Endothelial cell of umbilical vein (primary cell): ENCODE measurements around the gene VAV3. TPM values are rescaled to one million over a fixed set of nuclear protein-coding genes. Genes with fewer than 3 reads are reported as not detected.

Source experiments
- BruUV-seq: library from RNA; stranded (reverse); fragments of 400-500 nt; replicated peaks from 2 replicates; lab custom pipeline; 2021; lab: Mats Ljungman, UMichigan
- CTCF ChIA-PET: fragments of 300-600, 350-600 bp; sonication (Branson Sonifier 250); formaldehyde crosslinking; loops from one replicate; lab custom pipeline; 2021; ENCODE audit warnings: antibody characterized with exemption, inconsistent platforms; lab: Charles Lee
- POLR2A ChIA-PET: fragments of 300-600, 350-600 bp; sonication (Branson Sonifier 250); formaldehyde crosslinking; loops from one replicate; lab custom pipeline; 2021; ENCODE audit warnings: antibody characterized with exemption, inconsistent platforms; lab: Charles Lee
- DNase-seq: peaks from one replicate; pipeline ENCODE4 v3.0.0-alpha.2; 2011; ENCODE audit warnings: low read depth, low spot score
- FAIRE-seq: peaks from 2 replicates; lab custom pipeline; 2011; peaks lifted over from hg19 to GRCh38; lab: Jason Lieb, UNC
- H2AFZ ChIP-seq: 2 replicates; pipeline ENCODE4 v1.6.0; 2012; ENCODE audit warnings: low read depth, low read length, control low read depth, inconsistent platforms
- H3K27ac ChIP-seq: 2 replicates; pipeline ENCODE4 v1.5.1; 2011; ENCODE audit warnings: low read depth, mild to moderate bottlenecking, control low read depth, low read length, moderate library complexity; ENCODE audit not compliant: insufficient read depth
- H3K27me3 ChIP-seq, 2 experiments: 2 replicates each; pipeline versions ENCODE4 v1.6.0 to v1.6.1; 2011; ENCODE audit warnings: low read length in 2 of 2, mixed read lengths in 1 of 2; ENCODE audit not compliant: control insufficient read depth in 2 of 2, insufficient read depth in 2 of 2
- H3K36me3 ChIP-seq, 2 experiments: 2 replicates in 1 of 2; 3 replicates in 1 of 2; pipeline ENCODE4 v1.5.1; 2011; ENCODE audit warnings: low read length in 2 of 2, mild to moderate bottlenecking in 1 of 2, moderate library complexity in 1 of 2; ENCODE audit not compliant: control insufficient read depth in 2 of 2, insufficient read depth in 2 of 2; ENCODE audit errors: extremely low read depth in 1 of 2
- H3K4me1 ChIP-seq: 3 replicates; pipeline ENCODE4 v1.5.1; 2011; ENCODE audit warnings: mild to moderate bottlenecking, low read length; ENCODE audit not compliant: control insufficient read depth, insufficient read depth; ENCODE audit errors: extremely low read depth
- H3K4me2 ChIP-seq: 2 replicates; pipeline ENCODE4 v1.6.1; 2011; ENCODE audit warnings: low read length, control low read depth, mixed read lengths; ENCODE audit not compliant: insufficient read depth
- H3K4me3 ChIP-seq, 3 experiments: fragments of 200-600 bp in 1 of 3; sonication (generic), shearing (Covaris generic) in 1 of 3; replicated peaks in 1 of 3; 2 replicates each; pipeline ENCODE4 v1.5.1; 2011 to 2016; ENCODE audit warnings: control low read depth in 3 of 3, low read length in 3 of 3, mild to moderate bottlenecking in 2 of 3, inconsistent platforms in 1 of 3, low read depth in 1 of 3, moderate library complexity in 1 of 3; ENCODE audit not compliant: insufficient read depth in 1 of 3
- H3K79me2 ChIP-seq: 2 replicates; pipeline ENCODE4 v1.6.0; 2012; ENCODE audit warnings: low read length, inconsistent platforms; ENCODE audit not compliant: control insufficient read depth, insufficient read depth
- H3K9ac ChIP-seq: replicated peaks from 2 replicates; pipeline ENCODE3; 2011; ENCODE audit warnings: low read length, control low read depth; ENCODE audit not compliant: insufficient read depth; ENCODE audit errors: extremely low read depth
- H3K9me1 ChIP-seq: replicated peaks from 3 replicates; pipeline ENCODE4 v1.6.0; 2011; ENCODE audit warnings: mild to moderate bottlenecking, low read length; ENCODE audit not compliant: control insufficient read depth, insufficient read depth; ENCODE audit errors: extremely low read depth
- H3K9me3 ChIP-seq: replicated peaks from 2 replicates; pipeline ENCODE4 v1.5.1; 2012; ENCODE audit warnings: low read length, inconsistent platforms; ENCODE audit not compliant: control insufficient read depth, insufficient read depth
- H4K20me1 ChIP-seq: replicated peaks from 2 replicates; pipeline ENCODE3; 2011; ENCODE audit warnings: mild to moderate bottlenecking, low read length; ENCODE audit not compliant: control insufficient read depth, insufficient read depth; ENCODE audit errors: extremely low read depth
- CTCF ChIP-seq, 2 donors: IDR thresholded peaks; 1 replicate in 1 of 2; 2 replicates in 1 of 2; pipeline ENCODE4 v1.5.1; 2011; ENCODE audit warnings: low read length in 2 of 2, mild to moderate bottlenecking in 2 of 2, moderate library complexity in 2 of 2, control low read depth in 1 of 2, inconsistent platforms in 1 of 2, low read depth in 1 of 2; ENCODE audit not compliant: insufficient read depth in 1 of 2; ENCODE audit errors: extremely low read depth in 1 of 2
- EZH2 ChIP-seq: IDR thresholded peaks from 2 replicates; pipeline ENCODE4 v1.6.1; 2012; ENCODE audit warnings: borderline replicate concordance, low read depth, mild to moderate bottlenecking, moderate library complexity, low read length, inconsistent platforms; ENCODE audit not compliant: severe bottlenecking
- FOS ChIP-seq: IDR thresholded peaks from 2 replicates; pipeline ENCODE4 v1.6.1; 2011; ENCODE audit warnings: mild to moderate bottlenecking, low read length, moderate library complexity, borderline replicate concordance; ENCODE audit not compliant: insufficient read depth
- GATA2 ChIP-seq: IDR thresholded peaks from 2 replicates; pipeline ENCODE4 v1.7.0; 2011; ENCODE audit warnings: low read depth, mild to moderate bottlenecking, moderate library complexity, mixed read lengths, low read length; ENCODE audit not compliant: insufficient read length, insufficient read depth
- JUN ChIP-seq: IDR thresholded peaks from 2 replicates; pipeline ENCODE4 v1.6.1; 2011; ENCODE audit warnings: borderline replicate concordance, low read depth; ENCODE audit not compliant: insufficient read length, insufficient read depth
- MAX ChIP-seq: IDR thresholded peaks from 2 replicates; pipeline ENCODE4 v1.6.1; 2011; ENCODE audit not compliant: insufficient read depth, insufficient read length
- MYC ChIP-seq: IDR thresholded peaks from one replicate; pipeline ENCODE4 v1.6.1; 2011; ENCODE audit warnings: mild to moderate bottlenecking, low read depth, low read length
- POLR2A ChIP-seq: IDR thresholded peaks from 2 replicates; pipeline ENCODE4 v1.6.1; 2012; ENCODE audit warnings: low read depth, mild to moderate bottlenecking, control low read depth, low read length
- POLR2AphosphoS5 ChIP-seq: IDR thresholded peaks from 2 replicates; pipeline ENCODE4 v1.6.1; 2012; ENCODE audit warnings: low read depth, mild to moderate bottlenecking, control low read depth, low read length, moderate library complexity; ENCODE audit not compliant: insufficient read depth
- dilution Hi-C: fragments of 300-500 bp; cut with MboI; formaldehyde crosslinking; loops from one replicate; pipeline ENCODE4 v1.15.0; 2019; ENCODE audit warnings: low sequenced_read_pairs; ENCODE audit not compliant: extremely low pct_ligation_motif_present
- intact Hi-C: fragments of 100-400 bp; cut with micrococcal nuclease; formaldehyde crosslinking; loops from one replicate; pipeline ENCODE4 v1.10.0; 2022
- polyA plus RNA-seq, 4 experiments: library from polyadenylated mRNA; depleted of rRNA in 3 of 4; stranded (reverse) in 3 of 4; unstranded in 1 of 4; fragments of >200 nt; gene quantifications; 2 replicates each; pipeline versions ENCODE4 v1.2.1 to v1.2.3, GENCODE V29; 2011 to 2012; ENCODE audit warnings: missing spikeins in 1 of 4
- total RNA-seq: library from RNA; stranded (reverse); gene quantifications from 2 replicates; pipeline ENCODE4 v1.2.3, GENCODE V29; 2021

VAV3 gene
- total and polyA plus RNA-seq, 2 donors (not counting 3 experiments of a cell fraction or from before 2014, with no cell fraction given), result 0.18 to 1.5 TPM

- Histone ChIP-seq H3K27me3 (no peaks in the 10 kb centered on the region), H3K27ac (no peak overlapping the region), H3K79me2 (no peaks in the 10 kb centered on the region), H3K9me1 (no peaks in the 10 kb centered on the region), H3K4me3 (no peak overlapping the region), H4K20me1 (no peaks in the 10 kb centered on the region), H3K36me3 (no peaks in the 10 kb centered on the region), H3K9me3 (no peaks in the 10 kb centered on the region), H2AFZ (no peak overlapping the region), H3K4me1 (peaks cover 6% of the 10 kb centered on the region), H3K4me2 (no peak overlapping the region), H3K9ac (no peak overlapping the region)
- TF ChIP-seq EZH2 (no peak), CTCF (IDR thresholded peaks at IDR 0.05; ENCODE audit: extremely low read depth in 1 of 2, insufficient read depth in 1 of 2, low read depth in 1 of 2, low read length in 2 of 2) (no peak), POLR2A (no peak), FOS (no peak), POLR2AphosphoS5 (no peak), MAX (no peak), MYC (no peak), GATA2 (no peak), JUN (no peak)
- no TSS peak for BruUV-seq
- dilution Hi-C loops (no loop called here), intact Hi-C loops (no loop called here)
- CTCF ChIA-PET, result interaction anchor here (1.5 kb wide), 1 partner anchor 9 kb away, joined by 3 read pairs; no protein-coding TSS in a partner anchor
- DNase-seq (no peak), FAIRE-seq (no peak)
- POLR2A ChIA-PET, result no interaction called here
Measured at GRCh38 chr1:107997866-107998265, 32.9 kb upstream of the VAV3 start.
